ENCODE results near the gene SMIM33. TPM values are rescaled to one million over a fixed set of nuclear protein-coding genes. Genes with fewer than 3 reads are reported as not detected.

SMIM33 gene
- total RNA-seq, 1 experiment from 2014 or later: not detected

Other genes with a start within 250 kb of the SMIM33 start
- gene MATR3, start 177.3 kb upstream of the SMIM33 start, total RNA-seq (2014; rRNA removed; shearing (Covaris generic)): 588 and 629 TPM in 2 replicates
- 125 and 131 TPM in 2 replicates for gene PAIP2, start 129.2 kb upstream of the SMIM33 start, total RNA-seq (2014; rRNA removed; shearing (Covaris generic))
- gene SLC23A1, start 87.7 kb upstream of the SMIM33 start, total RNA-seq (2014; rRNA removed; shearing (Covaris generic)): not detected in 2 replicates
- gene MZB1, start 81.1 kb upstream of the SMIM33 start, total RNA-seq (2014; rRNA removed; shearing (Covaris generic)): 0.24 TPM in 1 of 2 replicates, not detected in the other
- gene PROB1, start 75.9 kb upstream of the SMIM33 start, total RNA-seq (2014; rRNA removed; shearing (Covaris generic)): 0.38 and 0.59 TPM in 2 replicates
- gene SPATA24, start 66.9 kb upstream of the SMIM33 start, total RNA-seq (2014; rRNA removed; shearing (Covaris generic)): 8.2 and 8.8 TPM in 2 replicates
- 19.7 and 19.8 TPM in 2 replicates for gene DNAJC18, start 31.5 kb upstream of the SMIM33 start, total RNA-seq (2014; rRNA removed; shearing (Covaris generic))
- 0.14 TPM in 1 of 2 replicates, not detected in the other for gene ECSCR, start 8.3 kb upstream of the SMIM33 start, total RNA-seq (2014; rRNA removed; shearing (Covaris generic))
- 13.2 and 15.0 TPM in 2 replicates for gene STING1, start 11.8 kb downstream of the SMIM33 start, total RNA-seq (2014; rRNA removed; shearing (Covaris generic))
- gene UBE2D2, start 90.3 kb downstream of the SMIM33 start, total RNA-seq (2014; rRNA removed; shearing (Covaris generic)): 101 and 106 TPM in 2 replicates
- gene CXXC5, start 177.3 kb downstream of the SMIM33 start, total RNA-seq (2014; rRNA removed; shearing (Covaris generic)): 76.8 and 81.4 TPM in 2 replicates